Transverse colon (tissue), 4 donors: Measurements from ENCODE around the gene PIR. TPM values are rescaled to one million over a fixed set of nuclear protein-coding genes. Genes with fewer than 3 reads are reported as not detected.
A peak's percentile ranks its signal among the peaks of the same experiment; 100 is the strongest.

Source experiments
- DNase-seq: peaks from one replicate; pipeline ENCODE4 v3.0.0-alpha.2; 2019
- H3K27ac ChIP-seq, 4 donors: fragments of 200-600 bp; sonication (generic); 2 replicates each; pipeline ENCODE4 v1.5.1; 2016 to 2018; ENCODE audit warnings: inconsistent platforms in 4 of 4
- H3K27me3 ChIP-seq: fragments of 200-600 bp; sonication (generic); 2 replicates; pipeline ENCODE4 v1.5.1; 2017; ENCODE audit warnings: inconsistent platforms
- H3K36me3 ChIP-seq, 4 donors: fragments of 200-600 bp; sonication (generic); 2 replicates each; pipeline ENCODE4 v1.5.1; 2017 to 2019; ENCODE audit warnings: inconsistent platforms in 4 of 4
- H3K4me1 ChIP-seq, 4 donors: fragments of 200-600 bp; sonication (generic); 2 replicates each; pipeline ENCODE4 v1.5.1; 2017 to 2020; ENCODE audit warnings: inconsistent platforms in 4 of 4
- H3K4me3 ChIP-seq, 4 donors: fragments of 200-600 bp; sonication (generic); 1 replicate in 1 of 4; 2 replicates in 3 of 4; pipeline versions ENCODE4 v1.5.1 to v1.6.1; 2017 to 2019; ENCODE audit warnings: inconsistent platforms in 4 of 4
- H3K9me3 ChIP-seq, 2 donors: fragments of 200-600 bp; sonication (generic); 2 replicates each; pipeline ENCODE4 v1.5.1; 2017 to 2019; ENCODE audit warnings: inconsistent platforms in 2 of 2
- CTCF ChIP-seq, 5 experiments: fragments of 200-600 bp in 3 of 5; fragments of 450-650 bp in 2 of 5; sonication (generic) in 3 of 5; IDR thresholded peaks; 1 replicate in 2 of 5; 2 replicates in 3 of 5; pipeline ENCODE4 v1.5.1; 2016 to 2017; ENCODE audit warnings: antibody characterized with exemption in 5 of 5, inconsistent platforms in 3 of 5, mild to moderate bottlenecking in 2 of 5, moderate library complexity in 1 of 5
- EP300 ChIP-seq: sonication (generic); formaldehyde crosslinking; IDR thresholded peaks from one replicate; pipeline ENCODE4 v1.6.1; 2017; ENCODE audit warnings: antibody characterized with exemption, low read depth
- POLR2A ChIP-seq: fragments of 450-650 bp; IDR thresholded peaks from one replicate; pipeline ENCODE4 v1.6.1; 2016; ENCODE audit warnings: antibody characterized with exemption, mild to moderate bottlenecking, moderate library complexity
- POLR2AphosphoS5 ChIP-seq, 3 donors: sonication (generic); formaldehyde crosslinking; IDR thresholded peaks; one replicate each; pipeline ENCODE4 v1.6.1; 2016; ENCODE audit warnings: antibody characterized with exemption in 3 of 3
- WGBS, 2 donors: methylation state at CpG; one replicate each; pipeline ENCODE4 v1.1.5; 2018; ENCODE audit warnings: low coverage in 1 of 2; 5-methylcytosine and 5-hydroxymethylcytosine counted together
- in situ Hi-C, 4 donors: fragments of 200-750 bp; cut with MboI; loops; one replicate each; pipeline versions ENCODE4 v1.15.0 to v1.15.1; 2017; ENCODE audit warnings: low sequenced_read_pairs in 3 of 4, low pct_ligation_motif_present in 1 of 4, low pct_unique_long_range_greater_than_20kb in 1 of 4
- intact Hi-C: fragments of 100-400 bp; cut with DNase I; formaldehyde crosslinking; loops from one replicate; pipeline ENCODE4 v1.15.1; 2023; ENCODE audit warnings: low total_unique reads
- total RNA-seq, 4 donors: library from RNA; depleted of rRNA; stranded (reverse); fragments of >200 nt; gene quantifications; one replicate each; pipeline ENCODE4 v1.1.0, GENCODE V29; 2016

The PIR gene
- total RNA-seq, 4 donors from 2014 or later, result 10.0 to 85.8 (median 11.6) TPM; not detected in 1

GRCh38 chrX:15500497-15500966 is 7.4 kb upstream of the PIR start, which contains the start of gene BMX:
Gene BMX, plus strand, starts transcription at chrX:15500807. Its CDS starts 7,547 bp downstream, at chrX:15508354.
- in situ Hi-C loops, result no loop called here

DNA sequence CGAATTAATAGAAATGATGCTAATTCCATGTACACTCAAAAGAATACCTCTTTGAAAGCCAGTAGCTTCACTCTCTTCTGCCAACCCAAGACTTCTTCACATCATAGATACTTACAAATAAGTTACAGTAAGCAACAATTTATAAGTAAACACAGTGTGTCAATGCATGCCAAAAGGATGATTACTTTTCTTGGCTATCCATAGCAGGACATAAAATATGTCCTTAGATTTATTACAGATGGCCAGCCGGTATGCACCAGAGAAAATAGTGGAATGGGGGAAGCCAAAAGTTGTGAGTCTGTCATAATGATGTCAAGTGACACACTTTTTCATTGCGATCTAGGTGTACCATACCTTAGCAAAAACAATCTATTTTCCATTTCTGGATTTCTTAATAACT is 6.8 kb upstream of the PIR start:
- in situ Hi-C loops (no loop called here), intact Hi-C loops (no loop called here)
- H3K36me3 ChIP-seq, result no peaks in the 10 kb centered on the region
- WGBS, 2 donors, result 75 to 100% methylated on average over 1 to 3 of the region's 3 CpGs
- H3K4me1 ChIP-seq, result no peaks in the 10 kb centered on the region
- H3K27me3 ChIP-seq, result no peaks in the 10 kb centered on the region
- DNase-seq, result no peak
- TF ChIP-seq POLR2AphosphoS5 (IDR thresholded peaks at IDR 0.05), result no peak
- no peak for TF ChIP-seq EP300
- no peak for TF ChIP-seq CTCF (IDR thresholded peaks at IDR 0.05)
- no peak for TF ChIP-seq POLR2A
- no peak overlapping the region for H3K27ac ChIP-seq
- no peaks in the 10 kb centered on the region for H3K9me3 ChIP-seq
- H3K4me3 ChIP-seq, result no peak overlapping the region

More at GRCh38 chrX:15500497-15500966, 7.4 kb upstream of the PIR start, which contains the start of gene BMX:
- no peaks in the 10 kb centered on the region for H3K4me1 ChIP-seq
- TF ChIP-seq EP300 (no peak), POLR2AphosphoS5 (IDR thresholded peaks at IDR 0.05) (no peak), POLR2A (no peak), CTCF (IDR thresholded peaks at IDR 0.05) (no peak)
- no peaks in the 10 kb centered on the region for H3K9me3 ChIP-seq
- intact Hi-C loops, result no loop called here
- no peak for DNase-seq
- no peak within 1 kb of the TSS for H3K27ac ChIP-seq
- WGBS, 2 donors, result 78% methylated on average over 18 of the region's 18 CpGs; no CpG with 5 or more reads in 1 of the 2 donors
- no peaks in the 10 kb centered on the region for H3K36me3 ChIP-seq
- no peaks in the 10 kb centered on the region for H3K27me3 ChIP-seq
- H3K4me3 ChIP-seq, result no peak within 1 kb of the TSS

GRCh38 chrX:15498741-15499140 is 5.6 kb upstream of the PIR start:
- TF ChIP-seq EP300 (no peak), POLR2A (no peak), CTCF (IDR thresholded peaks at IDR 0.05) (no peak), POLR2AphosphoS5 (IDR thresholded peaks at IDR 0.05) (no peak)
- in situ Hi-C loops, result no loop called here
- no peaks in the 10 kb centered on the region for H3K36me3 ChIP-seq
- WGBS, 2 donors, result 56 to 66% methylated on average over 1 to 2 of the region's 2 CpGs
- no peaks in the 10 kb centered on the region for H3K27me3 ChIP-seq
- DNase-seq, result no peak
- no peak overlapping the region for H3K27ac ChIP-seq
- H3K4me3 ChIP-seq, result no peak overlapping the region
- H3K9me3 ChIP-seq, result no peaks in the 10 kb centered on the region
- H3K4me1 ChIP-seq, result no peaks in the 10 kb centered on the region
- intact Hi-C loops, result no loop called here

DNA sequence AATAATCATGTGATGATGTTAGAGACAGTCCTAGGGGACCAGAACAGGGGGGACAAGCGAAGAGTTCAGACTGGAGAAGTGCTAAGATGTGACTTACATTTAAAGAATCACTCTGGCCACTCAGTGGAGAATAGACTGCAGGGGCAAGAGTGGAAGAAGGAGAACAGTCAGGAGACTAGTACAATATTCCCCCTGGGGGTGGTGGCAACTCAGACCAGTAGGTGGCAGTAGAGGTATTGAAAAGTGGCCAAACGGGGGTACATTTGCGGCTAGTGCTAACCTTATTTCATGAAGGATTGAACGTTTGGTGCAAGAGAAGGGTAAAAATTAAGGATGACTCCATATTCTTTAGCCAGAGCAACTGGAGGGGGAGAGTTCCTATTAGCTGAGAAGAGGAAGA is 4.7 kb upstream of the PIR start:
- no peaks in the 10 kb centered on the region for H3K4me1 ChIP-seq
- H3K9me3 ChIP-seq, result no peaks in the 10 kb centered on the region
- WGBS, 2 donors, result 4 to 50% methylated on average over 1 to 4 of the region's 4 CpGs
- no peaks in the 10 kb centered on the region for H3K36me3 ChIP-seq
- H3K27ac ChIP-seq, result no peak overlapping the region
- H3K27me3 ChIP-seq, result no peaks in the 10 kb centered on the region
- intact Hi-C loops, result no loop called here
- in situ Hi-C loops, result no loop called here
- no peak overlapping the region for H3K4me3 ChIP-seq
- TF ChIP-seq CTCF (IDR thresholded peaks at IDR 0.05) (peak; percentile 29 to 51 (median 47)), POLR2A (no peak)
- DNase-seq, result peak; percentile 56
